Activated B cell treated with CpG ODN at 0.5 μM for 24 hours (primary cell): Measurements from ENCODE around the gene KDM5A. TPM values are rescaled to one million over a fixed set of nuclear protein-coding genes. Genes with fewer than 3 reads are reported as not detected.
"Not testable (repeated sequence)": the region's sequence is repeated elsewhere in the genome, so short reads cannot be mapped to it uniquely, and the experiment has no call there.

Source experiments
- ATAC-seq: fragments of 200-7000 bp; cut with Tn5 transposase; one replicate; pipeline ENCODE4 v1.10.0; 2021; ENCODE audit warnings: low read depth, mild to moderate bottlenecking, moderate library complexity
- CTCF ChIA-PET: fragments of 350-600 bp; sonication (Branson Sonifier 250); formaldehyde crosslinking; loops from one replicate; lab custom pipeline; 2021; ENCODE audit warnings: antibody characterized with exemption; lab: Charles Lee
- POLR2A ChIA-PET: fragments of 350-600 bp; sonication (Branson Sonifier 250); formaldehyde crosslinking; loops from one replicate; lab custom pipeline; 2021; ENCODE audit warnings: antibody characterized with exemption; lab: Charles Lee
- DNase-seq: peaks from one replicate; pipeline ENCODE4 v3.0.0; 2022
- H3K27ac Mint-ChIP-seq: one replicate; pipeline ENCODE4 v1.8.0; 2020; ENCODE audit warnings: mixed read lengths
- H3K27me3 Mint-ChIP-seq: one replicate; pipeline ENCODE4 v1.8.0; 2021; ENCODE audit warnings: mixed read lengths
- H3K36me3 Mint-ChIP-seq: one replicate; pipeline ENCODE4 v1.8.0; 2021; ENCODE audit warnings: low read depth, mixed read lengths
- H3K4me1 Mint-ChIP-seq: one replicate; pipeline ENCODE4 v1.8.0; 2021; ENCODE audit warnings: mixed read lengths
- H3K4me3 Mint-ChIP-seq: one replicate; pipeline ENCODE4 v1.8.0; 2020; ENCODE audit warnings: mild to moderate bottlenecking, mixed read lengths
- H3K9me3 Mint-ChIP-seq: one replicate; pipeline ENCODE4 v1.8.0; 2020; ENCODE audit warnings: mixed read lengths
- intact Hi-C: fragments of 100-400 bp; cut with micrococcal nuclease; formaldehyde crosslinking; loops from one replicate; pipeline ENCODE4 v1.15.1; 2024
- total RNA-seq: library from RNA; stranded (reverse); gene quantifications from 2 replicates; pipeline ENCODE4 v1.2.3, GENCODE V29; 2022
- TF ChIP-seq, protein P1 (sequence below): fragments of 200-600 bp; IDR thresholded peaks from one replicate; pipeline ENCODE4 v1.8.0; 2022; ENCODE audit warnings: antibody characterized with exemption, mild to moderate bottlenecking

Gene KDM5A
- total RNA-seq, 1 donor from 2014 or later: 135 TPM

DNA sequence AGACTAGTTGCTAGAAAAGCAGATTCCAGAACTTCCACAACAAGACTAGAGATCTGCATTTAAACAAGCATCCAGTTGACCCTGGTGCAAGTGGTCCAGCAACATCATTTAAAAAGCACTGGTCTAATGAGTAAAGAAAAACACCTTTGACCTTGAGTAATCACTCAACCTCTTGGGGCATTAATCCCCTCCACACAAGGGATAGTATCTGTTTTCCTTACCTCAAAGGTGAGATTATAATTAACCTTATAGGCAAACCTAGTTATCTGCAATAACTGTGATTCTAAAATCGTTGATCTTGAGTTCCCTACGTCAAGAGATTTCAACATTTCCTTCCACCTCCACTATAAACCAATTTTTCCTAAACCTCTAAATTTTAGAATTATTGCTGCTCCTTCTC, 1.1 kb downstream of the KDM5A start:
- POLR2A ChIA-PET: interaction anchor here (3.4 kb wide), 1 partner anchor 12 kb away, joined by 95 read pairs; the partner anchor contains the start of gene CCDC77
- ATAC-seq: no peak
- Mint-ChIP-seq H3K4me3 (peak overlapping the region; percentile 95), H3K4me1 (peaks cover 48% of the 10 kb centered on the region), H3K36me3 (peaks cover 45% of the 10 kb centered on the region), H3K27ac (peak overlapping the region; percentile 97), H3K9me3 (peaks cover 2% of the 10 kb centered on the region), H3K27me3 (no peaks in the 10 kb centered on the region)
- intact Hi-C loops: loop anchor here (2.0 to 5.0 kb wide), 2 partner anchors 561 to 1214 kb away; partner anchors contain the start of gene RAD52
- DNase-seq: no peak
- CTCF ChIA-PET: interaction anchor here (1.9 kb wide), 1 partner anchor 12 kb away, joined by 8 read pairs; the partner anchor contains the start of gene CCDC77
- TF ChIP-seq, protein P1, sequence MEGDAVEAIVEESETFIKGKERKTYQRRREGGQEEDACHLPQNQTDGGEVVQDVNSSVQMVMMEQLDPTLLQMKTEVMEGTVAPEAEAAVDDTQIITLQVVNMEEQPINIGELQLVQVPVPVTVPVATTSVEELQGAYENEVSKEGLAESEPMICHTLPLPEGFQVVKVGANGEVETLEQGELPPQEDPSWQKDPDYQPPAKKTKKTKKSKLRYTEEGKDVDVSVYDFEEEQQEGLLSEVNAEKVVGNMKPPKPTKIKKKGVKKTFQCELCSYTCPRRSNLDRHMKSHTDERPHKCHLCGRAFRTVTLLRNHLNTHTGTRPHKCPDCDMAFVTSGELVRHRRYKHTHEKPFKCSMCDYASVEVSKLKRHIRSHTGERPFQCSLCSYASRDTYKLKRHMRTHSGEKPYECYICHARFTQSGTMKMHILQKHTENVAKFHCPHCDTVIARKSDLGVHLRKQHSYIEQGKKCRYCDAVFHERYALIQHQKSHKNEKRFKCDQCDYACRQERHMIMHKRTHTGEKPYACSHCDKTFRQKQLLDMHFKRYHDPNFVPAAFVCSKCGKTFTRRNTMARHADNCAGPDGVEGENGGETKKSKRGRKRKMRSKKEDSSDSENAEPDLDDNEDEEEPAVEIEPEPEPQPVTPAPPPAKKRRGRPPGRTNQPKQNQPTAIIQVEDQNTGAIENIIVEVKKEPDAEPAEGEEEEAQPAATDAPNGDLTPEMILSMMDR: no peak

DNA sequence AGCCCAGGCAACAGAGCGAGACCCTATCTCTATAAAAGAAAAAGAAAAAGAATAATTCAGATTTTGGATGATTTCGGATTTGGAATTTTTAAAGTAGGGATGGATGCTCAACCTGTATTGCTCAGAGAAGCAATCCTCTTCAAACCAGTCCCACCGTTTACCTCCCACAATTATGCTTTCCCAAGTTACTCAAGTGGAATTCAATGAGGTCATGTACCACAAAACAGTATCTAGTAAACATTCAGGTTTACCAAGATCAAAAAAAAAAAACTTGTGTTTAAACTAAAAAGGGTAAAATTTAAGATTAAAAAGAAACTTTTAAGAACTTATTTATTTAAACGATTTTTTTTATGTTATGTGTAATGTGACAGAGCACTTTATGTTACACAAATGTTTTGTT, 2.5 kb downstream of the KDM5A start:
- Mint-ChIP-seq H3K9me3 (peaks cover 2% of the 10 kb centered on the region), H3K36me3 (peaks cover 57% of the 10 kb centered on the region), H3K4me1 (peaks cover 48% of the 10 kb centered on the region), H3K4me3 (no peak overlapping the region), H3K27me3 (no peaks in the 10 kb centered on the region), H3K27ac (no peak overlapping the region)
- ATAC-seq: no peak
- POLR2A ChIA-PET: no interaction called here
- CTCF ChIA-PET: no interaction called here
- intact Hi-C loops: loop anchor here (5.0 kb wide), 1 partner anchor 1216 kb away; no protein-coding TSS in a partner anchor
- TF ChIP-seq, protein P1: no peak
- DNase-seq: no peak

DNA sequence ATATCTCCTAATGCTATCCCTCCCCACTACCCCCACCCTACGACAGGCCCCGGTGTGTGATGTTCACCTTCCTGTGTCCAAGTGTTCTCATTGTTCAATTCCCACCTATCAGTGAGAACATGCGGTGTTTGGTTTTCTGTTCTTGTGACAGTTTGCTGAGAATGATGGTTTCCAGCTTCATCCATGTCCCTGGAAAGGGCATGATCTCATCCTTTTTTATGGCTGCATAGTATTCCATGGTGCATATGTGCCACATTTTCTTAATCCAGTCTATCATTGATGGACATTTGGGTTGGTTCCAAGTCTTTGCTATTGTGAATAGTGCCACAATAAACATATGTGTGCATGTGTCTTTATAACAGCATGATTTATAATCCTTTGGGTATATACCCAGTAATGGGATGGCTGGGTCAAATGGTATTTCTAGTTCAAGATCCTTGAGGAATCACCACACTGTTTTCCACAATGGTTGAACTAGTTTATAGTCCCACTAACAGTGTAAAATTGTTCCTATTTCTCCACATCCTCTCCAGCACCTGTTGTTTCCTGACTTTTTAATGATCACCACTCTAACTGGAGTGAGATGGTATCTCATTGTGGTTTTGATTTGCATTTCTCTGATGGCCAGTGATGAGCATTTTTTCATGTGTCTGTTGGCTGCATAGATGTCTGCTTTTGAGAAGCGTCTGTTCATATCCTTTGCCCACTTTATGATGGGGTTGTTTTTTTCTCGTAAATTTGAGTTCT, 18.2 kb downstream of the KDM5A start:
- H3K27me3 Mint-ChIP-seq, POLR2A ChIA-PET, DNase-seq, H3K4me3 Mint-ChIP-seq, intact Hi-C loops, H3K9me3 Mint-ChIP-seq, CTCF ChIA-PET, H3K27ac Mint-ChIP-seq, H3K4me1 Mint-ChIP-seq, ATAC-seq: not testable (repeated sequence)
- peaks cover 88% of the 10 kb centered on the region for H3K36me3 Mint-ChIP-seq

DNA sequence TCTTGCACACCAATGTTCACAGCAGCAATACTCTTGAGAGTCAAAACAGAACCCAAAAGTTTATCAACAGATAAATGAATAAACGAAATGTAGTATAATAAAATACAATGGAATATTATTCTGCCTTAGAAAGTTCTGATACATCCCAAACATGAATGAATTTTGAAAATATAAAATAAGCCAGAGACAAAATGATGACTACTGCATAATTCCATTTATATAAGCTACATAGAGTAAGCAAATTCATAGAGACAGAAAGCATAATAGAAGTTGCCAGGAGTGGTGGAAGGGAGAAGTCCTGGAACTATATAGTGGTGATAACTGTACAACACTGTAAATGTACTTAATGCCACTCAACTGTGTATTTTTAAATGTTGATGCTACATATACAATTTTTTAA, 21.1 kb downstream of the KDM5A start:
- TF ChIP-seq, protein P1: no peak
- H3K27ac Mint-ChIP-seq: no peak overlapping the region
- DNase-seq: no peak
- H3K27me3 Mint-ChIP-seq: no peaks in the 10 kb centered on the region
- peaks cover 86% of the 10 kb centered on the region for H3K36me3 Mint-ChIP-seq
- ChIA-PET POLR2A (no interaction called here), CTCF (no interaction called here)
- H3K4me3 Mint-ChIP-seq: no peak overlapping the region
- no peaks in the 10 kb centered on the region for H3K4me1 Mint-ChIP-seq
- ATAC-seq: no peak
- H3K9me3 Mint-ChIP-seq: peaks cover 3% of the 10 kb centered on the region
- intact Hi-C loops: no loop called here

DNA sequence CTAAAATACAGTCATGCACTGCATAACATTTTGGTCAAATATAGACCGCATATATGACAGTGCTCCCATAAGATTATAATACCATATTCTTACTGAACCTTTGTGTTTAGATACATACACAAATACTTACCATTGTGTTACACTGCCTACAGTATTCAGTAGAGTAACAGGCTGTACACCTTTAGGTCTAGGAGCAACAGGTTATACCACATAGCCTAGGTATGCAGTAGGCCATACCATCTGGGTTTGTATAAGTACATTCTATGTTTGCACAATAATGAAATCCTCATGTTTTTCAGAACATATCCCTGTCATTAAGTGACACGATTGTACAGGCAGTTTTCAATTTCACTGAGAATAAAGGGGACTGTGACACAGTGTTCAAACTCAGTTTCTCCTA, 22.3 kb downstream of the KDM5A start:
- peaks cover 3% of the 10 kb centered on the region for H3K9me3 Mint-ChIP-seq
- CTCF ChIA-PET: no interaction called here
- no peak overlapping the region for H3K27ac Mint-ChIP-seq

More for the DNA sequence above, 22.3 kb downstream of the KDM5A start:
- peaks cover 90% of the 10 kb centered on the region for H3K36me3 Mint-ChIP-seq
- POLR2A ChIA-PET: no interaction called here
- H3K4me3 Mint-ChIP-seq: no peak overlapping the region
- H3K27me3 Mint-ChIP-seq: no peaks in the 10 kb centered on the region
- intact Hi-C loops: no loop called here
- ATAC-seq: no peak
- no peaks in the 10 kb centered on the region for H3K4me1 Mint-ChIP-seq
- TF ChIP-seq, protein P1: no peak
- no peak for DNase-seq
